GM11168 (cell line): ENCODE results near the gene MTHFS.
"Not testable (repeated sequence)": the region's sequence is repeated elsewhere in the genome, so short reads cannot be mapped to it uniquely, and the experiment has no call there.

ENCODE experiments used
- in situ Hi-C: fragments of 300-500 bp; cut with MboI; formaldehyde crosslinking; loops from one replicate; pipeline ENCODE4 v1.12.0; 2022; ENCODE audit warnings: low sequenced_read_pairs; ENCODE audit not compliant: unreplicated experiment

Gene MTHFS

DNA sequence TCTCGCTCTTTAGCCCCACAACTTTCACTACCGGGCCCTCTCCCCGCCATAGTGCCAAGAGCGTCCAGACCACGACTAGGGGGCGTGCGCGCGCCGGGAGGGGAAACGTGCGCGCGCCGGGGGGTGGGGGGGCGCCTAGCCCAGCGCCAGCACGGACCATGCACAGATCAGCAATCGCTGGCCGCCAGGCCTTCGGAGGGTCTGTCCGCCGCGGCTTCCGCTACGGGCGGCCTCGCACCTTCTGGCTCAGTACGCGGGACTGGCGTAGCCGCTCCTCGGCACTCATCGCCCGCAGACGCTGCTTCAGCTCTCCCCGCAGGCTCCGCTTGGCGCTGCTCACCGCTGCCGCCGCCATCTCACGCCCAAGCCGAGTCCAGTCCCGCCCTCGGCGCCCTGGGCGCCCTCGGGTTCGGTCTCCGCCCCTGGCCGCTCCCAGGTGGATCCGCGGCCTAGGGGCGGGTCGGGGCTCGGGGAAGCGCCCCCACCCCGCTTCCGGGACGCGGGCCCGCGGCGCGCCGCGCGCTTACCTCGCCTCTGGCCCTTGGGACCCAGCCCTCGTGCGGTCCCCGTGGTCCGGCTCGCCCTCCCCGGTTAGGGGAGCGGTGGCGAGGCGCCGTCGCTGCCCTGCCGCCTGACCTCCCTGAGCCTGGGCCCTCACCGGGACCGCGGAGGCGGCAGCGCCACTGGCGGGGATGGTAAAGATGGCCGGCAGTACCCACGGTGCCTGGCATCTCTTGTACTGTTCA lies at the start of gene MTHFS:
Gene MTHFS, minus strand, starts transcription at position 381 of the 746 bp plus-strand sequence. Its CDS starts 26 bp downstream, at position 355.
- in situ Hi-C loops = loop anchor here (10.0 kb wide), 1 partner anchor 98 kb away; no protein-coding TSS in a partner anchor

DNA sequence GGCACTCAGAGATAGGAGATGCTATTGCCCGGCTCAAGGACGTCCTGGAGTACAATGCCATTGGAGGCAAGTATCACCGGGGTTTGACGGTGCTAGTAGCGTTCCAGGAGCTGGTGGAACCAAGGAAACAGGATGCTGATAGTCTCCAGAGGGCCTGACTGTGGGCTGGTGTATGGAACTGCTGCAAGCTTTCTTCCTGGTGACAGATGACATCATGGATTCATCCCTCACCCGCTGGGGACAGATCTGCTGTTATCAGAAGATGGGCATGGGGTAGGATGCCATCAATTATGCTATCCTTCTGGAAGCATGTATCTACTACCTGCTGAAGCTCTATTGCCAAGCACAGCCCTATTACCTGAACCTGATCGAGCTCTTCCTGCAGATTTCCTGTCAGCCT lies 47.8 kb upstream of the MTHFS start:
- in situ Hi-C loops = no loop called here

- in situ Hi-C loops = no loop called here
Observed at GRCh38 chr15:79943820-79944219, 47.0 kb upstream of the MTHFS start.

GRCh38 chr15:79942741-79943481 lies 46.1 kb upstream of the MTHFS start:
- in situ Hi-C loops = no loop called here

- in situ Hi-C loops = no loop called here
Observed at GRCh38 chr15:79939399-79939798, 42.6 kb upstream of the MTHFS start.

DNA sequence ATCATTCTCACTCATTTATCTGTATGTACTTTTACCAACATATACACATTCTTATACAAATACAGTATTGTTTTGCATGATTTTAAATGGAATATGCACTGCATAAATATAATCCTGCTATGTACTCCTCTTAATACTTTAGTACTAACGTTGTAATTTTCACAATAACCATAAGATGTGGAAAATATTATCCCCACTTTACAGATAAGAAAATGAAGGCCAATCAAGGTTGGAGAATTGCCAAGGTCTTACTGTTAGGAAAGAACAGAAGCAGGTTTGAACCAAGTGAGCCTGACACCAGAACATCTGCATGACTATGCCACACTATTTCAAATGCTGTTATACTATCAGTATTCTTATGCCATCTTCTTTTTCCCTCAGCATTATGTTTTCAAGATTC lies 41.3 kb upstream of the MTHFS start:
- in situ Hi-C loops = no loop called here

GRCh38 chr15:79935556-79936201 lies 38.9 kb upstream of the MTHFS start:
- in situ Hi-C loops = not testable (repeated sequence)

DNA sequence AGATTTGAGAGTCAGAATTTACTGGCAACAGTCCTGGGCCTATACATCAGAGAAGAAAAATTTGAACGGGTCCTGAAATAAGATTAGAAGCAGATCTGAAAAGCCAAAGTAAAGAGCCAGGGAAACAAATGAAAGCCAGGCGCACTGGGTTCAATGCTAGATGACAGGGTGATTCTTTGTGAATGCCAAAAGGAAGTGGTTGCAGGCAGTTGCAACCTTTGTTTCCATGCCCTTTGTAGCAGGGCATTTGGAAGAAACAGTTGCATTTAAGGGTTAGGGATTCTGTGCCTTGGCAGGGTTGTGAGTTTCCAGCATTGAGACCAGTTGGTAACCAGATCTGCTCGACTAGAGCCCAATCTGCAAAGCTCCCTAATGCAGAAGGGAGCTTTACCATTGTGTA lies 36.4 kb upstream of the MTHFS start:
- in situ Hi-C loops = no loop called here

DNA sequence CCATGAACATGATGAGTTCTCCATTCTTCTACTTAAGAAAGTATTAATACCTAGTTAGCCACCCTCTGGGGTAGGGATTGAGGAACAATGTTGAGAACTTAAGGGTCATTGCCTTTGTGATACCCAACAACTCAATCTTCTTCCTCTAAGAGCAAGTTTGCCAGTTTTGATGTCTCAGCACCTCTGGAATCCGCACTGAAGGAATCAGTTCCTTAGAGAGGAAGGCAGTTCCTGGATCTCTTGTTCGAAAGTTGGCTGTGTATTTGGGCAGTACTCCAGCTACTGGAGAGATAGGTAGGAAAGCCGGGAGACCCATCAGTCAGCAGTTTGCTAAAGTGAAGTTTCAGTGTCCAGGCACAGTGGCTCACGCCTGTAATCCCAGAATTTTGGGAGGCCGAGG lies 35.6 kb upstream of the MTHFS start:
- in situ Hi-C loops = no loop called here

DNA sequence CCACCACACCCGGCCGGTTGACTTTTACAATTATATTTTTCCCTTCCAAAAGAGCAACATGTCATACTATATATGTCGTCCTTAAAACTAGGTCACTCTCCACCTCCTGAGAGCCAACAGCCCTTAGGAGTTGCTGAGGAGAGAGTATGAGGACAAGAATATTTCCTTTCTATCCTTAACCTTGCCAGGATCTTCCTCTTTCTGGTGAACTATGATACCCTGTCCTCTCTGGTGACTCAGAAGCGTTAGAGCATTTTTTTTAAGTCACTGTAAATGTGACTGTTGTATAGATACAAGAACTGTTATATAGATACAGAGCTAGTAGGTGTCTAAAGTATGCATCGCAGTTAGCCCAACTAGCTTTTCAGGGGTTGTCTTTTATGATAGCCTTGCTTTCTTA lies 33.7 kb upstream of the MTHFS start:
- in situ Hi-C loops = no loop called here

DNA sequence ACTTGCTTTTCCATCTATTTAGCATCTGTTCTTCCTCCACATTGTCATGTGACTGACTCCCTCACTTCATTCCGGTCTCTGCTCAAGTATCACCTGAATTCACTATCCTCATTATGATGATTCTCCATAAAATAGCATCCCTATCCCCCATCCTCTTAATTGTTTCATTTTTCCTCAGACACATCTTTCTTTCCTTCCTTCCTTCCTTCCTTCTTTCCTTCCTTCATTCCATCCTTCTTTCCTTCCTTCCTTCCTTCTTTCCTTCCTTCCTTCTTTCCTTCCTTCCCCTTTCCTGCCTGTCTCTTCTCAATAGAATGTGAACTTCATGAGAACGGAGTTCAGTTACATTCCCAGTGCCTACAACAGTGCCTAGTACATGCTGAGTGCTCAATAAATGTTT lies 32.6 kb upstream of the MTHFS start:
- in situ Hi-C loops = no loop called here

- in situ Hi-C loops = not testable (repeated sequence)
Observed at GRCh38 chr15:79926116-79926515, 29.3 kb upstream of the MTHFS start.

GRCh38 chr15:79924379-79924778 lies 27.6 kb upstream of the MTHFS start:
- in situ Hi-C loops = no loop called here

- in situ Hi-C loops = no loop called here
Observed at GRCh38 chr15:79923515-79924169, 26.8 kb upstream of the MTHFS start.

GRCh38 chr15:79923079-79923514 lies 26.3 kb upstream of the MTHFS start:
- in situ Hi-C loops = no loop called here

- in situ Hi-C loops = no loop called here
Observed at GRCh38 chr15:79922512-79923078, 25.8 kb upstream of the MTHFS start.

- in situ Hi-C loops = no loop called here
Observed at GRCh38 chr15:79919749-79920511, 23.1 kb upstream of the MTHFS start.

- in situ Hi-C loops = no loop called here
Observed at GRCh38 chr15:79919090-79919748, 22.4 kb upstream of the MTHFS start.

GRCh38 chr15:79918278-79918677 lies 21.5 kb upstream of the MTHFS start:
- in situ Hi-C loops = no loop called here
